Esophagus muscularis mucosa (tissue), 3 donors: ENCODE results near the gene TRPM3.

Experiments
- CTCF ChIP-seq, 3 experiments: fragments of 200-600 bp in 2 of 3; fragments of 450-650 bp in 1 of 3; sonication (generic) in 2 of 3; IDR thresholded peaks; one replicate each; pipeline ENCODE4 v1.5.1; 2017 to 2019; ENCODE audit warnings: antibody characterized with exemption in 3 of 3, mild to moderate bottlenecking in 2 of 3, moderate library complexity in 1 of 3
- POLR2A ChIP-seq: fragments of 450-650 bp; IDR thresholded peaks from one replicate; pipeline ENCODE4 v1.6.1; 2017; ENCODE audit warnings: antibody characterized with exemption, moderate library complexity, mild to moderate bottlenecking, low read depth
- POLR2AphosphoS5 ChIP-seq, 2 donors: sonication (generic); formaldehyde crosslinking; IDR thresholded peaks; one replicate each; pipeline ENCODE4 v1.6.1; 2017; ENCODE audit warnings: antibody characterized with exemption in 2 of 2

GRCh38 chr9:70950270-70950669 lies 171.2 kb downstream of the TRPM3 start:
- TF ChIP-seq CTCF (IDR thresholded peaks at IDR 0.05) (no peak), POLR2AphosphoS5 (IDR thresholded peaks at IDR 0.05) (no peak), POLR2A (no peak)
